PC-9 (cell line): ENCODE results near the gene CCDC80. TPM values are rescaled to one million over a fixed set of nuclear protein-coding genes. Genes with fewer than 3 reads are reported as not detected.

Experiments used
- BruUV-seq: library from RNA; stranded (reverse); fragments of 400-500 nt; replicated peaks from 2 replicates; lab custom pipeline; 2021; lab: Mats Ljungman, UMichigan
- CTCF ChIA-PET: fragments of 300-600 bp; sonication (Branson Sonifier 250); formaldehyde crosslinking; loops from one replicate; lab custom pipeline; 2022; ENCODE audit warnings: antibody characterized with exemption; lab: Charles Lee
- POLR2A ChIA-PET: fragments of 300-600 bp; sonication (Branson Sonifier 250); formaldehyde crosslinking; loops from one replicate; lab custom pipeline; 2022; ENCODE audit warnings: antibody characterized with exemption; ENCODE audit not compliant: unreplicated experiment; lab: Charles Lee
- DNase-seq, 2 experiments: peaks; one replicate each; pipeline versions ENCODE4 v3.0.0 to v3.0.0-alpha.2; 2015 to 2022; ENCODE audit warnings: mixed read lengths in 1 of 2
- H2AFZ ChIP-seq: fragments of 200-600 bp; sonication (generic); 2 replicates; pipeline ENCODE4 v1.8.1; 2017; ENCODE audit warnings: antibody characterized with exemption
- H3F3A ChIP-seq: fragments of 200-600 bp; sonication (generic); 2 replicates; pipeline ENCODE4 v1.8.1; 2017; ENCODE audit warnings: antibody characterized with exemption, mild to moderate bottlenecking, low read depth; ENCODE audit not compliant: insufficient read depth
- H3K27ac ChIP-seq: fragments of 200-600 bp; sonication (generic); 2 replicates; pipeline ENCODE4 v1.6.1; 2016; ENCODE audit warnings: mixed run types
- H3K27me3 ChIP-seq: fragments of 200-600 bp; sonication (generic); 2 replicates; pipeline ENCODE4 v1.6.1; 2016; ENCODE audit warnings: low read depth, mixed run types; ENCODE audit not compliant: insufficient read depth
- H3K36me3 ChIP-seq: fragments of 200-600 bp; sonication (generic); 2 replicates; pipeline ENCODE4 v1.6.1; 2016; ENCODE audit warnings: low read depth, mixed run types
- H3K4me1 ChIP-seq: fragments of 200-600 bp; sonication (generic); replicated peaks from 2 replicates; pipeline ENCODE4 v1.6.1; 2016; ENCODE audit warnings: mixed run types; ENCODE audit not compliant: insufficient read depth
- H3K4me2 ChIP-seq: fragments of 200-600 bp; sonication (generic); 2 replicates; pipeline ENCODE4 v1.6.1; 2017; ENCODE audit warnings: mixed run types
- H3K4me3 ChIP-seq: fragments of 200-600 bp; sonication (generic); 2 replicates; pipeline ENCODE4 v1.6.1; 2016; ENCODE audit warnings: mixed run types
- H3K79me2 ChIP-seq: fragments of 200-600 bp; sonication (generic); 2 replicates; pipeline ENCODE4 v1.6.1; 2017; ENCODE audit warnings: low read depth, mixed run types
- H3K9me2 ChIP-seq: fragments of 200-600 bp; sonication (generic); 2 replicates; pipeline ENCODE4 v1.8.1; 2017; ENCODE audit warnings: mild to moderate bottlenecking; ENCODE audit not compliant: insufficient read depth
- H3K9me3 ChIP-seq: fragments of 200-600 bp; sonication (generic); 2 replicates; pipeline ENCODE4 v1.8.1; 2016; ENCODE audit warnings: low read depth; ENCODE audit not compliant: insufficient read depth
- H4K20me1 ChIP-seq: fragments of 200-600 bp; sonication (generic); 2 replicates; pipeline ENCODE4 v1.8.1; 2017; ENCODE audit not compliant: insufficient read depth
- EZH2 ChIP-seq: fragments of 200-600 bp; sonication (generic); IDR thresholded peaks from 2 replicates; pipeline ENCODE4 v1.8.0; 2017; ENCODE audit warnings: antibody characterized with exemption, low read depth
- intact Hi-C: fragments of 100-400 bp; cut with micrococcal nuclease; formaldehyde crosslinking; loops from one replicate; pipeline ENCODE4 v1.10.0; 2022; ENCODE audit not compliant: unreplicated experiment
- total RNA-seq: library from RNA; stranded (reverse); gene quantifications from 2 replicates; pipeline ENCODE4 v1.2.3, GENCODE V29; 2021
- TF ChIP-seq, protein P1 (sequence below): fragments of 200-600 bp; sonication (generic); conservative IDR thresholded peaks from 2 replicates; pipeline ENCODE4 v1.6.1; 2017; ENCODE audit warnings: mixed run types, antibody characterized with exemption, mild to moderate bottlenecking, moderate library complexity

Gene CCDC80
- total RNA-seq, 1 experiment from 2014 or later: 162 TPM

DNA sequence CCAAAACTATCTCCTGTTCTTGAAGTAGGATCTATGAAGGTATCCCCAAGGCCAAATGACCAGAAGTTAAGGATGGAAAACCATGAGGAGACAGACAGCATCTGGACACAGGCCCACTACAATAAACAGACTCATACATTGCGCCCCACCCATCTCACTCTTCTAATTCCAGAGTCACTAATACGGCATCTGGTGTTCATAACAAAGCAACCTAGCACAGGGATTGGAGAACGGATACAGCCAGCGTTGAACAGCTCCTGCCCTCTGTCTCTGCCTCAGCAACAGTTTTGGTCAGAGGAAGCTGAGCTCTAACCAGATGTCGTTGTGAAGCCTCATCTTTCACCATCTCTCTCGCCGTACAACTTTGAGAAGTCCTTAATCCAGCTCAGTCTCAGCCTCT lies 44.5 kb upstream of the CCDC80 start:
- intact Hi-C loops: no loop called here
- Histone ChIP-seq H3F3A (peaks cover 18% of the 10 kb centered on the region), H3K27me3 (no peaks in the 10 kb centered on the region), H3K4me3 (no peak overlapping the region), H3K79me2 (no peaks in the 10 kb centered on the region), H3K9me2 (no peaks in the 10 kb centered on the region), H2AFZ (no peak overlapping the region), H4K20me1 (no peaks in the 10 kb centered on the region), H3K4me2 (no peak overlapping the region), H3K4me1 (peaks cover 37% of the 10 kb centered on the region), H3K27ac (no peak overlapping the region), H3K36me3 (no peaks in the 10 kb centered on the region), H3K9me3 (no peaks in the 10 kb centered on the region)
- DNase-seq: no peak
- POLR2A ChIA-PET: interaction anchor here (0.7 kb wide), 1 partner anchor 268 kb away, joined by 3 read pairs; no protein-coding TSS in a partner anchor
- no peak for TF ChIP-seq EZH2
- TF ChIP-seq, protein P1, sequence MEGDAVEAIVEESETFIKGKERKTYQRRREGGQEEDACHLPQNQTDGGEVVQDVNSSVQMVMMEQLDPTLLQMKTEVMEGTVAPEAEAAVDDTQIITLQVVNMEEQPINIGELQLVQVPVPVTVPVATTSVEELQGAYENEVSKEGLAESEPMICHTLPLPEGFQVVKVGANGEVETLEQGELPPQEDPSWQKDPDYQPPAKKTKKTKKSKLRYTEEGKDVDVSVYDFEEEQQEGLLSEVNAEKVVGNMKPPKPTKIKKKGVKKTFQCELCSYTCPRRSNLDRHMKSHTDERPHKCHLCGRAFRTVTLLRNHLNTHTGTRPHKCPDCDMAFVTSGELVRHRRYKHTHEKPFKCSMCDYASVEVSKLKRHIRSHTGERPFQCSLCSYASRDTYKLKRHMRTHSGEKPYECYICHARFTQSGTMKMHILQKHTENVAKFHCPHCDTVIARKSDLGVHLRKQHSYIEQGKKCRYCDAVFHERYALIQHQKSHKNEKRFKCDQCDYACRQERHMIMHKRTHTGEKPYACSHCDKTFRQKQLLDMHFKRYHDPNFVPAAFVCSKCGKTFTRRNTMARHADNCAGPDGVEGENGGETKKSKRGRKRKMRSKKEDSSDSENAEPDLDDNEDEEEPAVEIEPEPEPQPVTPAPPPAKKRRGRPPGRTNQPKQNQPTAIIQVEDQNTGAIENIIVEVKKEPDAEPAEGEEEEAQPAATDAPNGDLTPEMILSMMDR: no peak
- BruUV-seq: no TSS peak
- CTCF ChIA-PET: no interaction called here

DNA sequence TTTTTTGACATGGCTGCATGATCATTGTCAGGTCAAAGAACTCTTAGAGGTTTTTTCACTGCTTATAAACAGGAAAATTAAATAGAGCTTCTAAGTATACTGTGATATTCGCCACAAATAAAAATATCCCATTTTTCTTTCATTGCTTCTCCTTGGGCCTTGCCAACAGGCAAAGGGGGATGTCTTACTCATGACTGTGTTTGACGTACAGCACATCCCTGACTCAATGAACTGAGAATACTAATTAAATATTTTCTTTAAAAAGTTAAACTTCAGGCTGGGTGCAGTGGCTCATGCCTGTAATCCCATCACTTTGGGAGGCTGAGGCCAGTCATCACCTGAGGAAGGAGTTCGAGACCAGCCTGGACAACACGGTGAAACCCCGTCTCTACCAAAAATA lies 41.4 kb upstream of the CCDC80 start:
- intact Hi-C loops: no loop called here
- H3K4me2 ChIP-seq: no peak overlapping the region
- H3K9me3 ChIP-seq: no peaks in the 10 kb centered on the region
- BruUV-seq: no TSS peak
- H3K4me1 ChIP-seq: peaks cover 25% of the 10 kb centered on the region
- peak overlapping the region; percentile 52 for H3K27ac ChIP-seq
- H4K20me1 ChIP-seq: no peaks in the 10 kb centered on the region
- no peaks in the 10 kb centered on the region for H3K36me3 ChIP-seq
- H3K4me3 ChIP-seq: no peak overlapping the region
- no peak for DNase-seq
- no peaks in the 10 kb centered on the region for H3K27me3 ChIP-seq
- ChIA-PET CTCF (interaction anchor here (0.6 kb wide), 1 partner anchor 39 kb away, joined by 10 read pairs; no protein-coding TSS in a partner anchor), POLR2A (no interaction called here)
- no peaks in the 10 kb centered on the region for H3K79me2 ChIP-seq
- H3F3A ChIP-seq: peaks cover 4% of the 10 kb centered on the region; the same call in 1 of the 2 replicates
- TF ChIP-seq EZH2: no peak
- TF ChIP-seq, protein P1: no peak
- no peak overlapping the region for H2AFZ ChIP-seq
- H3K9me2 ChIP-seq: no peaks in the 10 kb centered on the region

DNA sequence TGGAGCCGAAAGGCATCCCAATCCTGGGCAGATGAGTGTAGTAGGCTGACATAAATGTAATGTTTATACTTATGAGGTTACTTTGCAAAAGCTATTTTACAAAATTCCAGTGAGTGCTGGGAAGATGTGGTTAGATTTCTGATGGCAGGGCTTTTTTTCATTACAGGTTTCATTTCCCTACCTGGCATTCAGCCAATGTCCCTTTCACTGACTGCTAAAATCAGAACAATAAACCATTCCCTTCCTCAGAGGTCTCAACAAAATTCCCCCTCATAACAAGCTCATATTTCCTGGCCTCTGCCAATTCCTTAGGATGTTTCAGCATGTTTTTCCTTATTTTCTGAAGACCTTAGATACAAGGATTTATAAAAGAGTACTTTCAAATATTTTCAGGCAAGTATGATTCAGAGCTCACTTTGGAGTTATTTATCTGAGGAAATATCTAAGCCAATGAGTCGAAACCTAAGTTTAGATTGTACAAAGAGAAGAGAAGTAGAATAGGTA lies 40.9 kb upstream of the CCDC80 start:
- Histone ChIP-seq H3K9me2 (no peaks in the 10 kb centered on the region), H3K36me3 (no peaks in the 10 kb centered on the region), H3K27me3 (no peaks in the 10 kb centered on the region), H3K27ac (peak overlapping the region; percentile 52), H3K4me3 (no peak overlapping the region), H3K4me1 (peaks cover 27% of the 10 kb centered on the region), H3F3A (peaks cover 4% of the 10 kb centered on the region; the same call in 1 of the 2 replicates), H4K20me1 (no peaks in the 10 kb centered on the region), H2AFZ (no peak overlapping the region), H3K4me2 (no peak overlapping the region; the same call in 1 of the 2 replicates), H3K79me2 (no peaks in the 10 kb centered on the region), H3K9me3 (no peaks in the 10 kb centered on the region)
- intact Hi-C loops: loop anchor here (1.0 kb wide), 1 partner anchor 132 kb away; no protein-coding TSS in a partner anchor
- TF ChIP-seq, protein P1: no peak
- no peak for TF ChIP-seq EZH2
- no TSS peak for BruUV-seq
- CTCF ChIA-PET: interaction anchor here (0.6 kb wide), 1 partner anchor 39 kb away, joined by 10 read pairs; no protein-coding TSS in a partner anchor
- POLR2A ChIA-PET: interaction anchor here (0.5 to 0.6 kb wide), 2 partner anchors 10 to 298 kb away, joined by 3 to 5 read pairs; no protein-coding TSS in a partner anchor
- DNase-seq: peak; percentile 31 to 45
